NCI-H446 (cell line): ENCODE results near the gene MAP3K2.
"Not testable (repeated sequence)": the region's sequence is repeated elsewhere in the genome, so short reads cannot be mapped to it uniquely, and the experiment has no call there.

Source experiments
- DNase-seq, 2 experiments: peaks; one replicate each; lab custom pipeline; 2025; lab: John Stamatoyannopoulos, UW

MAP3K2 gene

GRCh38 chr2:127381762-127382161 is 6.0 kb downstream of the MAP3K2 start:
- DNase-seq: no peak

- no peak for DNase-seq
Observed at GRCh38 chr2:127379712-127380355, 7.9 kb downstream of the MAP3K2 start.

GRCh38 chr2:127378720-127379119 is 9.1 kb downstream of the MAP3K2 start:
- DNase-seq: no peak

GRCh38 chr2:127377262-127377661 is 10.5 kb downstream of the MAP3K2 start:
- no peak for DNase-seq

GRCh38 chr2:127376257-127376656 is 11.5 kb downstream of the MAP3K2 start:
- DNase-seq: no peak

- no peak for DNase-seq
Observed at GRCh38 chr2:127373362-127374083, 14.3 kb downstream of the MAP3K2 start.

- DNase-seq: no peak
Observed at GRCh38 chr2:127371037-127371436, 16.7 kb downstream of the MAP3K2 start.

- no peak for DNase-seq
Observed at GRCh38 chr2:127370010-127370409, 17.8 kb downstream of the MAP3K2 start.

- no peak for DNase-seq
Observed at GRCh38 chr2:127365211-127365643, 22.5 kb downstream of the MAP3K2 start.

- DNase-seq: no peak
Observed at GRCh38 chr2:127362971-127363370, 24.8 kb downstream of the MAP3K2 start.

- DNase-seq: no peak
Observed at GRCh38 chr2:127361929-127362885, 25.6 kb downstream of the MAP3K2 start.

- DNase-seq: no peak
Observed at GRCh38 chr2:127360242-127360641, 27.5 kb downstream of the MAP3K2 start.

- no peak for DNase-seq
Observed at GRCh38 chr2:127359520-127359919, 28.3 kb downstream of the MAP3K2 start.

- DNase-seq: no peak
Observed at GRCh38 chr2:127358971-127359370, 28.8 kb downstream of the MAP3K2 start.

GRCh38 chr2:127358044-127358443 is 29.7 kb downstream of the MAP3K2 start:
- no peak for DNase-seq

GRCh38 chr2:127357591-127357990 is 30.2 kb downstream of the MAP3K2 start:
- no peak for DNase-seq

- DNase-seq: no peak
Observed at GRCh38 chr2:127356531-127356930, 31.2 kb downstream of the MAP3K2 start.

GRCh38 chr2:127355407-127356008 is 32.3 kb downstream of the MAP3K2 start:
- no peak for DNase-seq

- DNase-seq: not testable (repeated sequence)
Observed at GRCh38 chr2:127353873-127354676, 33.7 kb downstream of the MAP3K2 start.

GRCh38 chr2:127353223-127353622 is 34.6 kb downstream of the MAP3K2 start:
- not testable (repeated sequence) for DNase-seq

GRCh38 chr2:127351603-127352002 is 36.2 kb downstream of the MAP3K2 start:
- no peak for DNase-seq
